IPS DF 19.7 (cell line): Measurements from ENCODE around the gene GIPR.
"Not testable (repeated sequence)": the region's sequence is repeated elsewhere in the genome, so short reads cannot be mapped to it uniquely, and the experiment has no call there.

Experiments used
- DNase-seq: peaks from one replicate; pipeline ENCODE4 v3.0.0-alpha.2; 2013; ENCODE audit warnings: low read depth, low spot score

Gene GIPR, protein sequence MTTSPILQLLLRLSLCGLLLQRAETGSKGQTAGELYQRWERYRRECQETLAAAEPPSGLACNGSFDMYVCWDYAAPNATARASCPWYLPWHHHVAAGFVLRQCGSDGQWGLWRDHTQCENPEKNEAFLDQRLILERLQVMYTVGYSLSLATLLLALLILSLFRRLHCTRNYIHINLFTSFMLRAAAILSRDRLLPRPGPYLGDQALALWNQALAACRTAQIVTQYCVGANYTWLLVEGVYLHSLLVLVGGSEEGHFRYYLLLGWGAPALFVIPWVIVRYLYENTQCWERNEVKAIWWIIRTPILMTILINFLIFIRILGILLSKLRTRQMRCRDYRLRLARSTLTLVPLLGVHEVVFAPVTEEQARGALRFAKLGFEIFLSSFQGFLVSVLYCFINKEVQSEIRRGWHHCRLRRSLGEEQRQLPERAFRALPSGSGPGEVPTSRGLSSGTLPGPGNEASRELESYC

GRCh38 chr19:45667620-45668341, at the start of gene GIPR:
Gene GIPR (plus strand): TSS chr19:45668221. CDS start chr19:45669521, 1,300 bp downstream.
- no peak for DNase-seq

DNA sequence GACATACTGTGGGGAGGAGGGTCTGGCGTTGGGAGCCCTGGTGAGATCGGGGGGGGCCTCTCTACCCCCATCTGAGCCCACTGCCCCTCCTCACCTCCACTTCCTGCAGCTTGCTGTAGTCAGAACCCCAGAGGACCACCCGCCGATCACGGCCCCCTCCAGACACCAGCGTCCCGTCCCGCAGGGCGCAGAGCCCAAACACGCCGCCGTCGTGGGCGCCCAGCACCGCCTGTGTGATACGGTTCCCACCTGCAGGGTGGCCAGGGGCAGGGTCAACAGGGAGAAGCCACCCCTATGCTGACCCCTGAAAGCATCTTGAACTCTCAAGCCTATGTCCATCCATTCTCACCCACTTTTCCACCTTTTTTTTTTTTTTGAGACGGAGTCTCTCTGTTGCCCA, 46.6 kb upstream of the GIPR start:
- no peak for DNase-seq

DNA sequence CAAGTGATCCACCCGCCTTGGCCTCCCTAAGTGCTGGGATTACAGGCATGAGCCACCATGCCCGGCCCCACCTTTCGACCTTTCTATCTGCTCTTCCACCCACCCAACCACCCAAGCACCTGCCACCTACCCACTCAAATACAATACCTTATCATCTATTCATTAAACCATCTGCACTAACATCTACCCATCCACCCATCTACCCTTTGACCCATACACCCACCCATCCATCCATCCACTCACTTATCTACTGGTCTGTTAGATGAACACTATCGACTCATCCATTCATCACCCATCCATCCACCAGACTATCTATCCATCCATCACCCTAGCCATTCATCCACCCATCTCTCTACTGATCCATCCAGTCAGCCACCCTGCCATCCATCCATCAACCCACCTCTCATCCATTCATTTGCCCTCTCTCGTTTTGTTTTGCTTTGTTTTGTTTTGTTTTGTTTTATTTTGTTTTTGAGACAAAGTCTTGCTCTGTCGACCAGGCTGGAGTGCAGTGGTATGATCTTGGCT, 46.0 kb upstream of the GIPR start:
- DNase-seq, result no peak

DNA sequence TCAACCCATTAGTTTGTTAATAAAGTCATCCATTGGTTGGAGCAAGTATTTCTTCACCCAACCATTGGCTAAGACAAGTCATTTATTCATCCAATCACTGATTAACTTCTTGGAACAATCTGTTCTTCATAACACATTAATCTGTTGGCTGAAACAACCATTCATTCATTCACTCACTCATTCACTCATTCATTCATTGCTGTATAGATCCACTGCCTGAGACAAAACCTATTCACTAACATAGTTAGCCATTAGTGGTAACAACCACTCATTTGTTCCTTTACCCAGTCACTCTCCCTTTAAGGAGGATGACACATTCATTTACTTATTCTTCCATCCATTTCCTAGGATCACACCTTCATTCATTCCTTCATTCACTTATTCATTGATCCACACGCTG, 44.0 kb upstream of the GIPR start:
- no peak for DNase-seq

GRCh38 chr19:45628219-45628618, 39.8 kb upstream of the GIPR start:
- not testable (repeated sequence) for DNase-seq

DNA sequence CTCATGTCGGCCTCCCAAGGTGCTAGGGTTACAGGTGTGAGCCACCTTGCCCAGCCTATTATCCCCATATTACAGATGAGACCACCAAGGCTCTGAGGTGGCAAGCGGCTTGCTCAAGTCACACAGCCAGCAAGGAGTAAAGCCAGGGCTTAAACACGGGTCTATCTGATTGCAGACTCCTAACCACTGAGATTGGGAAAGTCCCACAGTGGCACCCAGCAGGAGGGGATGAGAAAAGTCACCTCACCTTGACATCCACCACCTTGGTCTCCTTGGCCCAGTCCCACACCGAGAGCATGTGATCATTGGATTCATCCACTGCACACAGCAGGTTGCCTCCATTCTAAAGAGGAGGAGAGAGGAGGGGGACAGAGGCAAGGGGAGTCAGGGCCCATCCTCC, 38.3 kb upstream of the GIPR start:
- DNase-seq, result no peak

GRCh38 chr19:45630463-45630862, 37.6 kb upstream of the GIPR start:
- no peak for DNase-seq

DNA sequence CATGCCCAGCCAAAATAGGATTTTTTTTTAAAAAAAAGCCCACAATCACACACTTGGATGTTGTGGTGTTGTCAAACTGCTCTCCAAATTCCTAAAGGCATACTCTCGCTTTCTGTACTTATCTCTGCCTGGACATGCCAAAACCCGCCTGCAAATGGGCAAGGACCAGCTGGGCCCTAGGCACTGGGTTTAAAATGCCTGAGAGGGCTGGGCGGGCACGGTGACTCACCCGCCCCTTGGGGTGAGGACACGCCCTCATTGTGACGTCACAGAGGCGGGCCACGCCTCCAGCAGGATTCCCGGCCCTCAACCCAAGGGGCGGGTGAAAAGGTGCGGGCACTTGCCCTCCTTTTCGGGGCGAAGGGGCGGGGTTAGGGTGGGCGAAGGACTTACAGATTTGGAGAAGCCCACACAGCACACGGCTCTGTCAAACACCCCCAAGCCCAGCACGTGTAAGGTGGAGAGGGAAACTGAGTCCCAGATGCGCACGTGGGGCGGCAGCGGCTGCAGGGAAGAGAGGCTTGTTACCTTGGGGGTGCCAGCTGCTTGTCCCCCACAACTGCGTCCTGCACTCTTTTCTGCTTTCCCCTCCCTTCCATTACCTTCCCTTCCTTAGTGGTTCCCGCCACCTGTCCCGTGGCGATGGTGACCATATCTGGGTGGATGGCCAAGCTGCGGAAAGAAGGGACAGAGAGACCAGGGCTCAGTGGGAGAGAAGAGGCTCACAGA, 35.4 kb upstream of the GIPR start:
- no peak for DNase-seq

DNA sequence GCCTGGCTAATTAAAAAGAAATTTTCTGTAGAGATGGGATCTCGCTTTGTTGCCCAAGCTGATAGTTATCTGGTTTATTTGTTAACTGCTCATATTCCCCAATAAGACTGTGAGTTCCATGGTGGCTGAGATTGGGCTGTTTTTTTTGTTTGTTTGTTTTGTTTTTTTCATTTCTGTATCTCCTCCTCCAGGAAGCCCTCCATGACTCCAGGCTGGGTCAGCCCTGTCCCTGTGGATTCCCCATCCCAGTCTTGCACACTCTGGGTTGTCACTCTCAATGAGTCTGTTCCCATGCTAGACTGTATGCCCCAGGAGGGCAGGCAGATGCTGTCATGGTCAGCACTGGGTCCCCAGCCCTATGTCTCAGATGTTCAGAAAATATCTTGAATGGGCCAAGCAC, 31.7 kb upstream of the GIPR start:
- DNase-seq, result no peak

- DNase-seq, result no peak
Observed at GRCh38 chr19:45636902-45637301, 31.1 kb upstream of the GIPR start.

GRCh38 chr19:45637890-45638667, 29.9 kb upstream of the GIPR start:
- no peak for DNase-seq

DNA sequence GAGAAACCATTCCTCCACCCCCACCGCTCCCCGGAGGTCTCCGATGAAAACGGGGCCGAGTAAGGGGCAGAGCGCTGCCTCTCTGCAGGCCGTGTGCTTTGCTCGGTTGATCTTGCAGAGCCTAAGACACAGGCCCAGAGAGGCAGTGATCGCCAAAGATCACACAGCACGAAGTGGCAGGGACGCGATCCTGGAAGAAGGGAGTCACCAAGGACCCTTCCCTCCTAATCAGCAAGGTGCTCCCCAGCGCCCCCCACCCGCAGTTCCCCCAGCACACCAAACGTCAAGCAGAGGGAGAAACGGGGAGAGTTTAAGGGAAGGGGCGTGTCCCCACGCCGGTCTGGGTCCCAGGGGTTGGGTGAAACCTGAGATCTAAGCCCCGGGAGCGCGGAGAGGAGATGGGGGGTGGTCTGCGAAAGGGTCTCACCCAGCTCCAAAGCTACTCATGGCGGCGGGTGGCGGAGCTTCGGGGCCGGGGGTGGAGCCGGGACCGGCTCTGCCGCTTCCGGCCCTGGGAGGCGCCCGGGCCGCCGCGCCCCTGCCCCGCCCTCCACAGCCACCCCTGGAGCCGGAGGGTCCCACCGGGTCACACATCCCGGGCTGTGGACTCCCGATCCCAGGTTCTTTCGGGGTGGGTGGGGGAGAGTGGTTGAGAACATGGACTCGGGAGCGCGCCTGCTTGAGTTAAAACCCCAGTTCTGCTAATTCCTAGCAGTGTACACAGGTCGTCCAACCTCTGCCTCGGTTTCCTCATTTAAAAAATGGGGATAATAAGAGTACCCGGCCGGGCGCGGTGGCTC, 28.9 kb upstream of the GIPR start, which contains the start of gene EML2:
Gene EML2, minus strand, starts transcription at position 468 of the 800 bp plus-strand sequence. Its CDS starts 21 bp downstream, at position 447.
- DNase-seq, result no peak

GRCh38 chr19:45640849-45641273, 27.2 kb upstream of the GIPR start:
- no peak for DNase-seq

DNA sequence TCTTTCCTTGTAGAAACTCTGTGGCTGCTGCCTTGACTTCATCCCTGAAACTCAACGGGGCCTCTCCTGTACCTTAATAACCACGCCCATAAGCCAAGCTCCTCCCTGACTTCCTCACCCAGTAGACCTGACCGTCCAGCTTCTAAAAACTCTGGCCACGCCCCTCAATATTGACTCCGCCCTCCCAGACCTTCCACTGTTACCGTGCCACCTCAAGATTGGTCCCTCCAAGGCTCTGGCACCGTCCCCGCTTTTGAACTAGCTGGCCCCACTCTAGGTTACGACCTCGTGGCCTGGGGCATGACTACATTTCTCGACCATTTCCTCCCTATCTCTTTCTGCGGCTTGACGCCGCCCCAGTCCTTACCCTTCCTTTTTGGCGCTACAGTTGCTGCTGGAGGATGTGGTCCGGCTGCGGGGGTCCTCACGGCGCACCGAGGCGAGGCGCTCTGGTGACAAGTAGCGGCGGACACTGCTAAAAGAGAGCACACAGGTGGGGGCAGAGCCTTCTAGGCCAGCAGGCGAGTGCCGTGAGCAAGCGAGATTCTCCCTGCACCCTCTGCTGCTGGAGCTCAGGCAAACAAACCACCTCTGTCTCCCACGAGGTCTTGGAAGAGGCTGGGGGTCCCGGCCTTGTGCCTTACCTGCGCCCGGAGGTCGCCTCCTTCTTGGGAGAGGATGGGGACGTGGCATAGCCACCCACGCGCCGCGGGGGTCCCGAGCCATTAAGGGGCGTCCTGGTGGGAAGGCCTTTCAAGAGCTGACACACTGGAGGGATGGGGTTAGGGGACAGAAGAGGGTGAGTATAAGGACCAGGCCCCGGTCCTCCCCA, 26.5 kb upstream of the GIPR start:
- peak; percentile 93 for DNase-seq

- no peak for DNase-seq
Observed at GRCh38 chr19:45643024-45643926, 24.7 kb upstream of the GIPR start.

GRCh38 chr19:45643927-45644771, 23.9 kb upstream of the GIPR start:
- DNase-seq, result no peak

DNA sequence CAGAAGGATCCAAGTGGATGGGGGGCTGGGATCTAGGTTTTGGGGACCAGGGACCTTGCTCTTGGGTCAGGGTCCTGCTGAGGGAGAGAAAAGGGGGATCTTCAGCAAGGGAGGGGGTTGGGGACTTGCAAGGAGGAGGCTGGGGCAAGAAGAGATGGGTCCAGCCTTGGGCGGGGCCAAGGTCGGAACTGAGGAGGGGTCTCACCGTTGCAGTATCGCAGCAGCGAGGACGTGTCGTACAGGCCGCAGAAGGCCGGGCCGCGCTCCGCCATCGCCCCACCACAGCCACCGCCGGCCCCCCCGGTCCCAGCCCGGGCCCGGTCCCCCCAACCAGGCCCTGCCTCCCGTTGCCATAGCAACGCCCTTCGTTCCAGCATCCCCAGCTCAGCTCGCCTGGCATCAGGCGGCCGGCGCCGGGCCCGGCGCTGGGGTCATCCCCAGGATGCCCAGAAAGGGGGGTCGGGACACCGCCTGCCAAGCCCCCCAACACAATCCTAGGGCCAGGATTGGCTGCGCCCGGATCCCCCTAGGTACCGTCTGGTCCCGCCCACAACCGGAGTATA, 22.9 kb upstream of the GIPR start:
- no peak for DNase-seq
